Measurements from ENCODE around the gene IL36B.

DNA sequence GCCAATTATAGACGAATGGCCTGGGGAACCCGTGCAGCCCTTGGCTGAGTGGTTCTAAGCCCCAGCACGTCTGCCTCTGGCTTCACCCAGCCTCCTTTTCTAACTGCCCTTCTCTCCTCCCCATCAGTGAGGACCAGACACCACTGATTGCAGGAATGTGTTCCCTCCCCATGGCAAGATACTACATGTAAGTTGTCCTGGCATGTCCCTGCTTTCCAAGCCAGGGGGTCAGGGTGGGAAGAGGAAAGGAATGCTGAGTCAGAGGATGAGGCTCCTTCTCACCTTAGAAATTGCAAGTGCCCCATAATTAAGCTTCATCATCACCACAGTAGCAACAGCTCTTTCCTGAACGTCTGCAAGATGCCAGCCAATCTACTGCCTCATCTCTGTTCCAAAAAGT, 19.9 kb upstream of the IL36B start:
- TF ChIP-seq CTCF (IDR thresholded peaks at IDR 0.05; ENCODE audit: poor library complexity) (no peak), EZH2 (IDR thresholded peaks at IDR 0.05; ENCODE audit: borderline replicate concordance) (no peak)

Measured in hepatocyte (in vitro differentiated cells).